HG03025 (cell line): ENCODE results near the gene FARP2.
A peak's percentile ranks its signal among the peaks of the same experiment; 100 is the strongest.
"Not testable (repeated sequence)": the region's sequence is repeated elsewhere in the genome, so short reads cannot be mapped to it uniquely, and the experiment has no call there.

Experiments used
- ATAC-seq: cut with Tn5 transposase; IDR thresholded peaks from one replicate; pipeline ENCODE4 v1.9.1; 2021; ENCODE audit warnings: mild to moderate bottlenecking, moderate library complexity; ENCODE audit not compliant: unreplicated experiment, low FRiP score

The FARP2 gene

GRCh38 chr2:241355983-241356870 lies at the start of gene FARP2:
Gene FARP2, plus strand, starts transcription at chr2:241356285. Its CDS starts 16,823 bp downstream, at chr2:241373108.
- ATAC-seq, result peak; percentile 84

- no peak for ATAC-seq
Observed at GRCh38 chr2:241307055-241307454, 49.0 kb upstream of the FARP2 start.

- ATAC-seq, result no peak
Observed at GRCh38 chr2:241308267-241308666, 47.8 kb upstream of the FARP2 start.

- no peak for ATAC-seq
Observed at GRCh38 chr2:241308832-241309500, 47.1 kb upstream of the FARP2 start.

- no peak for ATAC-seq
Observed at GRCh38 chr2:241309684-241310117, 46.4 kb upstream of the FARP2 start.

GRCh38 chr2:241310917-241311566 lies 45.0 kb upstream of the FARP2 start:
- ATAC-seq, result no peak

- ATAC-seq, result no peak
Observed at GRCh38 chr2:241312082-241312481, 44.0 kb upstream of the FARP2 start.

GRCh38 chr2:241313543-241314095 lies 42.5 kb upstream of the FARP2 start:
- no peak for ATAC-seq

- no peak for ATAC-seq
Observed at GRCh38 chr2:241314226-241315092, 41.6 kb upstream of the FARP2 start.

- peak; percentile 73 for ATAC-seq
Observed at GRCh38 chr2:241315093-241315878, 40.8 kb upstream of the FARP2 start, which contains the start of gene HDLBP. Gene HDLBP, minus strand, starts transcription at chr2:241315672. Its CDS starts 48,803 bp downstream, at chr2:241266869.

- ATAC-seq, result peak; percentile 34
Observed at GRCh38 chr2:241315879-241316631, 40.0 kb upstream of the FARP2 start, which contains the start of gene SEPTIN2. Gene SEPTIN2, plus strand, starts transcription at chr2:241315925. Its CDS starts 8,308 bp downstream, at chr2:241324233.

- ATAC-seq, result no peak
Observed at GRCh38 chr2:241316825-241317224, 39.3 kb upstream of the FARP2 start.

GRCh38 chr2:241317391-241317790 lies 38.7 kb upstream of the FARP2 start:
- ATAC-seq, result no peak

GRCh38 chr2:241318830-241319229 lies 37.3 kb upstream of the FARP2 start:
- not testable (repeated sequence) for ATAC-seq

GRCh38 chr2:241320394-241320793 lies 35.7 kb upstream of the FARP2 start:
- ATAC-seq, result no peak

- ATAC-seq, result no peak
Observed at GRCh38 chr2:241321033-241321432, 35.1 kb upstream of the FARP2 start.

- ATAC-seq, result no peak
Observed at GRCh38 chr2:241321886-241322285, 34.2 kb upstream of the FARP2 start.

- ATAC-seq, result no peak
Observed at GRCh38 chr2:241323778-241324177, 32.3 kb upstream of the FARP2 start.
